Tibial artery (tissue), 4 donors: Measurements from ENCODE around the gene PLXNB1.

Experiments
- DNase-seq, 2 donors: peaks; one replicate each; pipeline ENCODE4 v3.0.0-alpha.2; 2019
- H3K27ac ChIP-seq, 2 donors: fragments of 200-600 bp; sonication (generic) in 1 of 2; 1 replicate in 1 of 2; 2 replicates in 1 of 2; pipeline ENCODE4 v1.5.1; 2018 to 2019; ENCODE audit warnings: mild to moderate bottlenecking in 1 of 2
- H3K27me3 ChIP-seq, 2 donors: fragments of 200-600 bp; sonication (generic) in 1 of 2; one replicate each; pipeline versions ENCODE4 v1.5.1 to v1.6.0; 2016 to 2019
- H3K36me3 ChIP-seq, 3 donors: fragments of 200-600 bp; sonication (generic) in 2 of 3; one replicate each; pipeline ENCODE4 v1.5.1; 2016 to 2019; ENCODE audit warnings: mild to moderate bottlenecking in 2 of 3
- H3K4me1 ChIP-seq, 4 donors: fragments of 200-600 bp; sonication (generic) in 2 of 4; 1 replicate in 3 of 4; 2 replicates in 1 of 4; pipeline ENCODE4 v1.5.1; 2016 to 2019
- H3K4me3 ChIP-seq, 2 donors: fragments of 200-600 bp; sonication (generic) in 1 of 2; 1 replicate in 1 of 2; 2 replicates in 1 of 2; pipeline ENCODE4 v1.5.1; 2018 to 2019; ENCODE audit warnings: mild to moderate bottlenecking in 2 of 2
- H3K9me3 ChIP-seq, 3 donors: fragments of 200-600 bp; sonication (generic) in 1 of 3; one replicate each; pipeline ENCODE4 v1.5.1; 2016 to 2019
- CTCF ChIP-seq, 2 experiments: fragments of 200-600 bp in 1 of 2; fragments of 450-650 bp in 1 of 2; IDR thresholded peaks; one replicate each; pipeline ENCODE4 v1.5.1; 2017 to 2019; ENCODE audit warnings: antibody characterized with exemption in 2 of 2, mild to moderate bottlenecking in 1 of 2, moderate library complexity in 1 of 2
- intact Hi-C: fragments of 100-400 bp; cut with DNase I; formaldehyde crosslinking; loops from one replicate; pipeline ENCODE4 v1.15.0; 2023; ENCODE audit warnings: low total_unique reads

The PLXNB1 gene

GRCh38 chr3:48423883-48424695 is 5.8 kb downstream of the PLXNB1 start:
- Histone ChIP-seq H3K27ac (peak overlapping the region; percentile 93 to 99), H3K4me1 (peaks cover 0 to 79% (median 65%) of the 10 kb centered on the region in 4 donors), H3K36me3 (peaks cover 26 to 53% (median 42%) of the 10 kb centered on the region in 3 donors), H3K27me3 (no peaks in the 10 kb centered on the region), H3K9me3 (no peaks in the 10 kb centered on the region), H3K4me3 (peak overlapping the region in 1 of 2 donors; percentile 12)
- no peak for TF ChIP-seq CTCF (IDR thresholded peaks at IDR 0.05)
- DNase-seq, result no peak
- intact Hi-C loops, result no loop called here

GRCh38 chr3:48423241-48423882 is 6.5 kb downstream of the PLXNB1 start:
- intact Hi-C loops, result no loop called here
- Histone ChIP-seq H3K4me1 (peaks cover 0 to 79% (median 65%) of the 10 kb centered on the region in 4 donors), H3K9me3 (no peaks in the 10 kb centered on the region), H3K4me3 (peak overlapping the region in 1 of 2 donors; percentile 12), H3K27me3 (no peaks in the 10 kb centered on the region), H3K36me3 (peaks cover 34 to 60% (median 49%) of the 10 kb centered on the region in 3 donors), H3K27ac (peak overlapping the region; percentile 93 to 99)
- DNase-seq, result peak in 1 of 2 donors; percentile 82
- peak; percentile 14 to 49 for TF ChIP-seq CTCF (IDR thresholded peaks at IDR 0.05)

GRCh38 chr3:48422681-48423080 is 7.2 kb downstream of the PLXNB1 start:
- no peaks in the 10 kb centered on the region for H3K27me3 ChIP-seq
- peak overlapping the region; percentile 93 to 99 for H3K27ac ChIP-seq
- H3K4me3 ChIP-seq, result no peak overlapping the region
- peaks cover 0 to 72% (median 58%) of the 10 kb centered on the region in 4 donors for H3K4me1 ChIP-seq
- H3K36me3 ChIP-seq, result peaks cover 39 to 67% (median 56%) of the 10 kb centered on the region in 3 donors
- intact Hi-C loops, result no loop called here
- DNase-seq, result no peak
- H3K9me3 ChIP-seq, result no peaks in the 10 kb centered on the region
- no peak for TF ChIP-seq CTCF (IDR thresholded peaks at IDR 0.05)

GRCh38 chr3:48422272-48422671 is 7.6 kb downstream of the PLXNB1 start:
- DNase-seq, result no peak
- Histone ChIP-seq H3K27me3 (no peaks in the 10 kb centered on the region), H3K9me3 (no peaks in the 10 kb centered on the region), H3K4me3 (no peak overlapping the region), H3K36me3 (peaks cover 43 to 71% (median 60%) of the 10 kb centered on the region in 3 donors), H3K27ac (peak overlapping the region; percentile 93 to 99), H3K4me1 (peaks cover 0 to 68% (median 56%) of the 10 kb centered on the region in 4 donors)
- intact Hi-C loops, result no loop called here
- TF ChIP-seq CTCF (IDR thresholded peaks at IDR 0.05), result no peak

- no peak for TF ChIP-seq CTCF (IDR thresholded peaks at IDR 0.05)
- intact Hi-C loops, result no loop called here
- Histone ChIP-seq H3K4me1 (peaks cover 0 to 51% (median 40%) of the 10 kb centered on the region in 4 donors), H3K4me3 (no peak overlapping the region), H3K27me3 (no peaks in the 10 kb centered on the region), H3K36me3 (peaks cover 60 to 88% (median 77%) of the 10 kb centered on the region in 3 donors), H3K27ac (peak overlapping the region; percentile 40 to 93), H3K9me3 (no peaks in the 10 kb centered on the region)
- DNase-seq, result no peak
Observed at GRCh38 chr3:48420561-48420960, 9.3 kb downstream of the PLXNB1 start.
